ENCODE results near the gene BMP3. TPM values are rescaled to one million over a fixed set of nuclear protein-coding genes. Genes with fewer than 3 reads are reported as not detected.

The BMP3 gene
- not detected in 2 replicates for total RNA-seq

GRCh38 chr4:81030061-81030980 is at the start of gene BMP3:
BMP3 (plus strand) TSS chr4:81030708; CDS start chr4:81031285, 577 bp downstream.

Other genes starting within 250 kb of the BMP3 start
- not detected in 2 replicates for gene PRKG2, start 184.5 kb downstream of the BMP3 start, total RNA-seq